HepG2 (cell line): ENCODE data around the gene PAPPA. TPM values are rescaled to one million over a fixed set of nuclear protein-coding genes. Genes with fewer than 3 reads are reported as not detected.

Experiments
- ATAC-seq: fragments of 200-7000 bp; cut with Tn5 transposase; 3 replicates; pipeline ENCODE4 v1.9.1; 2020; ENCODE audit warnings: mild to moderate bottlenecking, moderate library complexity
- BruUV-seq: library from RNA; stranded (reverse); fragments of 400-500 nt; replicated peaks from 2 replicates; lab custom pipeline; 2021; lab: Mats Ljungman, UMichigan
- CTCF ChIA-PET: fragments of 300-600 bp; formaldehyde crosslinking; extraction: SDS; loops from one replicate; lab custom pipeline; 2021; ENCODE audit warnings: low total read pairs, inconsistent platforms, low intra/inter-chr PET ratio; lab: Yijun Ruan, JAX
- POLR2A ChIA-PET: fragments of 350-600 bp; sonication (Branson Sonifier 250); formaldehyde crosslinking; loops from one replicate; lab custom pipeline; 2020; ENCODE audit warnings: antibody characterized with exemption, inconsistent platforms; lab: Yijun Ruan, JAX
- DNase-seq: peaks from one replicate; pipeline ENCODE4 v3.0.0-alpha.2; 2015; ENCODE audit warnings: low spot score
- FAIRE-seq: peaks from 3 replicates; lab custom pipeline; 2011; peaks lifted over from hg19 to GRCh38; lab: Jason Lieb, UNC
- H2AFZ ChIP-seq: one replicate; pipeline ENCODE4 v1.6.1; 2011; ENCODE audit warnings: low read length, inconsistent platforms
- H3K27ac ChIP-seq: fragments of 300-600 bp; 3 replicates; pipeline ENCODE4 v1.8.0; 2011; ENCODE audit warnings: mixed run types, mild to moderate bottlenecking, mixed read lengths, low read length, inconsistent platforms; ENCODE audit not compliant: insufficient read depth; ENCODE audit errors: extremely low read length
- H3K27me3 ChIP-seq, 2 experiments: fragments of 200-600 bp in 1 of 2; 2 replicates in 1 of 2; 3 replicates in 1 of 2; pipeline versions ENCODE4 v1.6.0 to v1.8.0; 2011; ENCODE audit warnings: low read length in 2 of 2, mild to moderate bottlenecking in 2 of 2, moderate library complexity in 2 of 2, inconsistent platforms in 1 of 2; ENCODE audit not compliant: insufficient read depth in 2 of 2, control insufficient read depth in 1 of 2
- H3K36me3 ChIP-seq, 2 experiments: fragments of 200-600 bp in 1 of 2; replicated peaks in 1 of 2; 2 replicates in 1 of 2; 3 replicates in 1 of 2; pipeline versions ENCODE4 v1.5.1 to v1.8.0; 2011; ENCODE audit warnings: low read length in 2 of 2, inconsistent platforms in 1 of 2; ENCODE audit not compliant: insufficient read depth in 2 of 2, control insufficient read depth in 1 of 2
- H3K4me1 ChIP-seq: 2 replicates; pipeline ENCODE4 v1.5.1; 2012; ENCODE audit warnings: low read length, inconsistent platforms; ENCODE audit not compliant: insufficient read depth
- H3K4me2 ChIP-seq: 2 replicates; pipeline ENCODE4 v1.6.0; 2011; ENCODE audit warnings: low read depth, low read length, inconsistent platforms
- H3K4me3 ChIP-seq, 3 experiments: fragments of 200-600 bp in 1 of 3; sonication (generic), shearing (Covaris generic) in 1 of 3; replicated peaks in 1 of 3; 2 replicates each; pipeline ENCODE4 v1.5.1; 2011 to 2016; ENCODE audit warnings: low read length in 3 of 3, inconsistent platforms in 2 of 3, low read depth in 2 of 3, mild to moderate bottlenecking in 2 of 3, control low read depth in 1 of 3, mixed read lengths in 1 of 3; ENCODE audit not compliant: insufficient read depth in 1 of 3
- H3K79me2 ChIP-seq: one replicate; pipeline ENCODE4 v1.6.1; 2011; ENCODE audit warnings: low read length, inconsistent platforms; ENCODE audit not compliant: insufficient read depth
- H3K9ac ChIP-seq: 2 replicates; pipeline ENCODE4 v1.6.0; 2011; ENCODE audit warnings: mild to moderate bottlenecking, low read depth, low read length, inconsistent platforms; ENCODE audit not compliant: insufficient read depth
- H3K9me3 ChIP-seq: 2 replicates; pipeline ENCODE4 v1.5.1; 2012; ENCODE audit warnings: mild to moderate bottlenecking, low read length
- H4K20me1 ChIP-seq: 2 replicates; pipeline ENCODE4 v1.6.0; 2011; ENCODE audit warnings: inconsistent platforms, mild to moderate bottlenecking, low read length, moderate library complexity; ENCODE audit not compliant: insufficient read depth
- CCAR2 ChIP-seq: fragments of 200-400 bp; formaldehyde crosslinking; optimal IDR thresholded peaks from 2 replicates; pipeline ENCODE3; 2018; ENCODE audit warnings: low read depth, mild to moderate bottlenecking, low read length, moderate library complexity
- ESRRA ChIP-seq: sonication (generic); formaldehyde crosslinking; IDR thresholded peaks from 2 replicates; pipeline ENCODE4 v1.5.1; 2020; ENCODE audit warnings: mild to moderate bottlenecking, low read depth, missing genetic modification reagents
- KMT2A ChIP-seq: sonication (generic); formaldehyde crosslinking; IDR thresholded peaks from 2 replicates; pipeline ENCODE4 v1.4.0; 2020; ENCODE audit warnings: missing genetic modification reagents
- MAFK ChIP-seq, 2 experiments: IDR thresholded peaks in 1 of 2; conservative IDR thresholded peaks in 1 of 2; 2 replicates each; pipeline ENCODE4 v1.6.1; 2011; ENCODE audit warnings: improper control_type of control experiment in 2 of 2, low read length in 2 of 2
- MTA3 ChIP-seq: sonication (generic); formaldehyde crosslinking; IDR thresholded peaks from 2 replicates; pipeline ENCODE4 v1.4.0; 2020; ENCODE audit warnings: missing genetic modification reagents
- MTERF4 ChIP-seq: sonication (generic); formaldehyde crosslinking; IDR thresholded peaks from 2 replicates; pipeline ENCODE4 v1.8.0; 2023; ENCODE audit warnings: mild to moderate bottlenecking, missing genetic modification reagents
- NFIC ChIP-seq: IDR thresholded peaks from 2 replicates; pipeline ENCODE4 v1.6.1; 2012; ENCODE audit warnings: mild to moderate bottlenecking, low read length, inconsistent platforms
- PTBP1 ChIP-seq: fragments of 200-400 bp; formaldehyde crosslinking; IDR thresholded peaks from 2 replicates; pipeline ENCODE4 v1.6.1; 2018; ENCODE audit warnings: low read length, low read depth; ENCODE audit not compliant: poor library complexity, severe bottlenecking
- SIN3A ChIP-seq: IDR thresholded peaks from 2 replicates; pipeline ENCODE4 v1.6.1; 2011; ENCODE audit warnings: low read depth, mild to moderate bottlenecking, control low read depth, low read length, borderline replicate concordance
- in situ Hi-C: cut with HindIII; loops from 2 replicates; pipeline ENCODE4 v1.10.0; 2017; ENCODE audit warnings: low pct_unique_long_range_greater_than_20kb; ENCODE audit not compliant: extremely low pct_ligation_motif_present
- intact Hi-C: fragments of 100-400 bp; cut with micrococcal nuclease; formaldehyde crosslinking; loops from one replicate; pipeline ENCODE4 v1.10.0; 2022; ENCODE audit not compliant: unreplicated experiment
- polyA plus RNA-seq, 8 experiments: library from polyadenylated mRNA; depleted of rRNA in 3 of 8; stranded (reverse) in 7 of 8; unstranded in 1 of 8; fragments of >200 nt; fragmentation: Illumina TruSeq in 4 of 8; extraction: Trizol in 4 of 8; gene quantifications; 2 replicates each; pipeline versions ENCODE4 v1.2.1 to v1.2.3, GENCODE V29; 2011 to 2016; ENCODE audit warnings: low read depth in 4 of 8, missing spikeins in 1 of 8, mixed read lengths in 1 of 8; ENCODE audit not compliant: insufficient read depth in 1 of 8
- total RNA-seq, 5 experiments: library from RNA; depleted of rRNA; stranded (reverse); fragments of >200 nt; fragmentation: Illumina TruSeq; extraction: Trizol; gene quantifications; 2 replicates each; pipeline ENCODE4 v1.2.3, GENCODE V29; 2016; ENCODE audit warnings: low read depth in 1 of 5
- TF ChIP-seq, protein P1 (sequence below): IDR thresholded peaks from 2 replicates; pipeline ENCODE4 v1.6.1; 2016; ENCODE audit warnings: missing genetic modification reagents, missing compliant biosample characterization

PAPPA gene
- total and polyA plus RNA-seq, 2 of the 13 experiments (the other 11 are each of a cell fraction or from before 2014, with no cell fraction given): 0.09 to 0.11 TPM

GRCh38 chr9:116370556-116370955 is 217.0 kb downstream of the PAPPA start (continued):
- TF ChIP-seq, protein P1, sequence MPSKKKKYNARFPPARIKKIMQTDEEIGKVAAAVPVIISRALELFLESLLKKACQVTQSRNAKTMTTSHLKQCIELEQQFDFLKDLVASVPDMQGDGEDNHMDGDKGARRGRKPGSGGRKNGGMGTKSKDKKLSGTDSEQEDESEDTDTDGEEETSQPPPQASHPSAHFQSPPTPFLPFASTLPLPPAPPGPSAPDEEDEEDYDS (CRISPR knock-in tag): no peak
- TF ChIP-seq PTBP1 (no peak), MTA3 (CRISPR knock-in tag) (no peak), CCAR2 (no peak), MAFK (conservative IDR thresholded peaks at IDR 0.05 in 1 of 2, IDR thresholded peaks at IDR 0.05 in 1 of 2; ENCODE audit: low read length in 2 of 2) (no peak)

GRCh38 chr9:116372081-116372673 is 218.6 kb downstream of the PAPPA start:
- CTCF ChIA-PET: no interaction called here
- Histone ChIP-seq H3K4me1 (no peaks in the 10 kb centered on the region), H2AFZ (no peak overlapping the region), H3K36me3 (no peaks in the 10 kb centered on the region), H4K20me1 (no peaks in the 10 kb centered on the region), H3K4me3 (no peak overlapping the region), H3K9ac (no peak overlapping the region), H3K9me3 (no peaks in the 10 kb centered on the region), H3K27me3 (no peaks in the 10 kb centered on the region), H3K79me2 (no peaks in the 10 kb centered on the region), H3K27ac (no peak overlapping the region), H3K4me2 (no peak overlapping the region)
- DNase-seq: no peak
- no peak for FAIRE-seq
- in situ Hi-C loops (no loop called here), intact Hi-C loops (no loop called here)
- POLR2A ChIA-PET: no interaction called here
- no TSS peak for BruUV-seq
- ATAC-seq: no peak
- no peak for TF ChIP-seq NFIC
- TF ChIP-seq KMT2A (CRISPR knock-in tag): no peak
- TF ChIP-seq MTERF4 (CRISPR knock-in tag): no peak
- TF ChIP-seq ESRRA (CRISPR knock-in tag): no peak
- no peak for TF ChIP-seq SIN3A
